Measurements from ENCODE around the gene HACE1.

- TF ChIP-seq CTCF (IDR thresholded peaks at IDR 0.05; ENCODE audit: low read depth, low read length) (no peak), POLR2A (IDR thresholded peaks at IDR 0.05; ENCODE audit: extremely low read depth, insufficient read length) (no peak)
These were observed 157.4 kb downstream of the HACE1 start for GRCh38 chr6:104702126-104702841.

Measured in NB4 (cell line).